B cell (primary cell): ENCODE results near the gene NUP88.

Experiments
- CTCF ChIP-seq: fragments of 200-600 bp; IDR thresholded peaks from one replicate; pipeline ENCODE4 v1.8.0; 2022; ENCODE audit warnings: antibody characterized with exemption, mild to moderate bottlenecking
- EZH2 ChIP-seq: IDR thresholded peaks from 2 replicates; pipeline ENCODE4 v1.6.1; 2012; ENCODE audit warnings: borderline replicate concordance, low read depth, mild to moderate bottlenecking, moderate library complexity, low read length; ENCODE audit not compliant: insufficient read depth, poor library complexity, severe bottlenecking

GRCh38 chr17:5430413-5430999, 11.0 kb upstream of the NUP88 start:
- TF ChIP-seq CTCF, result no peak
- TF ChIP-seq EZH2, result no peak
